Fibroblast of mammary gland (primary cell): ENCODE data around the gene OCSTAMP.

Experiments
- DNase-seq: peaks from one replicate; pipeline ENCODE4 v3.0.0-alpha.2; 2010; ENCODE audit warnings: low read depth
- H3K4me3 ChIP-seq: 2 replicates; pipeline ENCODE4 v1.5.1; 2011; ENCODE audit warnings: low read depth, mild to moderate bottlenecking, low read length, moderate library complexity; ENCODE audit not compliant: control insufficient read depth
- TF ChIP-seq, protein P1 (sequence below): conservative IDR thresholded peaks from 2 replicates; pipeline ENCODE4 v1.5.1; 2011; ENCODE audit warnings: low read depth, low read length, inconsistent platforms; ENCODE audit not compliant: control insufficient read depth, insufficient read depth

OCSTAMP gene

DNA sequence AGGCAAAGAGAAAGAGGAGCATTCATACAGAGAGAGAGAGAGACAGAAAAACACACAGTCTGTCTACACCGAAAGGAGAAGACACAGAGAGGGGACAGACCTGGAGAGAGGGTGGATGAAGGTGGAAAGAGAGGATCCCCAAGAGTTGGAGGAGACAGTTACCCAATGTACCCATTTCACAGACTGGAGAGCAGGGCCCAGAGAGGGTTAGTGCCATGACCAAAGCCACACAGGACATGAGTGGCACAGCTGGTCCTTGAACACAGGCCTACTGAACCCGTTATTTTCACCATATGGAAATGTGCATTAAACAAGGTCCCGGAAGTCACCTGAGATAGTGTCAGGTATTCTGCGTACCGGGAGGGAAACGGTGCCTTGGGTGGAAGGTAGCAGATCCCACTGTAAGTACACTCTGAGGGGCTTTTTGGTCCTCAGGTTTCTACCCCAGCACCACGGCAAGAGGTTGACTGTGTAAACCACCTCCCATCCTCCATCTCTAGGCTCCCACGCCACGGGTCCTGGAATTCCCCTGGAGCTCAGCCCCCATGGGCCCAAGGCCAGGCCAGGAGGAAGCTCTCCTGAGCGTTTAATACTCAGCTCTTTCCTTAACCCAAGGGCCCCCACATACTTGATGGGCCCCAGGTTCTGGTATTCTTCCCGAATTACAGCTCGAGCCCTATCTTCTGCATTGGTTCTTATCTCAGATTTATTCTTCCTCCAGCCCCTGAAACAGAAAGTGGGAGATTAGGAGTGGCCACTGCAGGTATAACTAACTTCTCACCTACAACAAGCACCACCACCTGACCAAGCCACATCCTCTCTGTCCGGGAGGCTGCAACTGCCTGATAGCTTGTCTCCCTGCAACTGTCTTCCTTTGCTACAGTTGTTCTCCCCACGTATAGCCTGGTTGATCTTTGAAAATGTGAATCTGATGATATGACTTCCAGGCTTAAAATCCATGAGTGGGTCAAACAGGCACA is 38.4 kb upstream of the OCSTAMP start:
- no peak for DNase-seq
- H3K4me3 ChIP-seq, result no peak overlapping the region
- TF ChIP-seq, protein P1, sequence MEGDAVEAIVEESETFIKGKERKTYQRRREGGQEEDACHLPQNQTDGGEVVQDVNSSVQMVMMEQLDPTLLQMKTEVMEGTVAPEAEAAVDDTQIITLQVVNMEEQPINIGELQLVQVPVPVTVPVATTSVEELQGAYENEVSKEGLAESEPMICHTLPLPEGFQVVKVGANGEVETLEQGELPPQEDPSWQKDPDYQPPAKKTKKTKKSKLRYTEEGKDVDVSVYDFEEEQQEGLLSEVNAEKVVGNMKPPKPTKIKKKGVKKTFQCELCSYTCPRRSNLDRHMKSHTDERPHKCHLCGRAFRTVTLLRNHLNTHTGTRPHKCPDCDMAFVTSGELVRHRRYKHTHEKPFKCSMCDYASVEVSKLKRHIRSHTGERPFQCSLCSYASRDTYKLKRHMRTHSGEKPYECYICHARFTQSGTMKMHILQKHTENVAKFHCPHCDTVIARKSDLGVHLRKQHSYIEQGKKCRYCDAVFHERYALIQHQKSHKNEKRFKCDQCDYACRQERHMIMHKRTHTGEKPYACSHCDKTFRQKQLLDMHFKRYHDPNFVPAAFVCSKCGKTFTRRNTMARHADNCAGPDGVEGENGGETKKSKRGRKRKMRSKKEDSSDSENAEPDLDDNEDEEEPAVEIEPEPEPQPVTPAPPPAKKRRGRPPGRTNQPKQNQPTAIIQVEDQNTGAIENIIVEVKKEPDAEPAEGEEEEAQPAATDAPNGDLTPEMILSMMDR, result no peak

DNA sequence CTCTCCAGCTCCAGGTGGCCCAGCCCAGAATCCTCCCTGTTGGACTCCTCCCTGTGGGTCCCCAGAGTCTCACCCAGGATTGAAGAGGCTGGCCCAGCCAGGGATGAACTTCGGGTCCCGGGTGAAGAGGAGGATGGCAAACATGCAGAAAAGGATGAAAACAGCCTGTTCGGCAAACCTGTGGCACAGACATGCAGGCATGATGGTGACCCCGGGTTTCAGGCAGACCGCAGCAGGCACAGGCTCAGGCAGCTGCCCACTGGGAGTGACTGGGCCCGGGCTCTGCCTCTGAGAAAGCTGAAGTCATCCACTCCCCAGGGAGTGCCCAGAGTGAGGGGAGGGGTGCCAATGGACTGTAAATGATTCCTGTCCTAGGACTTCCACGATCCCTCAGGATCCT is 37.5 kb upstream of the OCSTAMP start:
- no peak overlapping the region for H3K4me3 ChIP-seq
- TF ChIP-seq, protein P1, result no peak
- no peak for DNase-seq

DNA sequence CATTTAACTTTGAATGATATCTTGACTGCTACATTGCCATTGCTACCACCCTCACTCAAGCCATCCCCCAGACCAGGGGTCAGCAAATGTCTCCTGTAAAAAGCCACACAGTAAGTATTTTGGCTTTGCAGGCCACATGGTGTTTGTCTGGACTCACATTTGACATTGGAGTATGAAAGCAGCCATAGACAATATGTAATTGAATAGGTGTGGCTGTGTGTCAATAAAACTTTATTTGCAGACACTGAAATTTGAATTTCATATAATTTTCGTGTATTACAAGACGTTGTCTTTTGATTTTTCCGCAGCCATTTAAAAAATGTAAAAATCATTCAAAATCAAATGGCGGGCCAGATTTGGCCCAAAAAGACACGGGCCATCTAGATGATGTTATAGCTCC is 36.3 kb upstream of the OCSTAMP start:
- no peak overlapping the region for H3K4me3 ChIP-seq
- TF ChIP-seq, protein P1, result no peak
- no peak for DNase-seq

DNA sequence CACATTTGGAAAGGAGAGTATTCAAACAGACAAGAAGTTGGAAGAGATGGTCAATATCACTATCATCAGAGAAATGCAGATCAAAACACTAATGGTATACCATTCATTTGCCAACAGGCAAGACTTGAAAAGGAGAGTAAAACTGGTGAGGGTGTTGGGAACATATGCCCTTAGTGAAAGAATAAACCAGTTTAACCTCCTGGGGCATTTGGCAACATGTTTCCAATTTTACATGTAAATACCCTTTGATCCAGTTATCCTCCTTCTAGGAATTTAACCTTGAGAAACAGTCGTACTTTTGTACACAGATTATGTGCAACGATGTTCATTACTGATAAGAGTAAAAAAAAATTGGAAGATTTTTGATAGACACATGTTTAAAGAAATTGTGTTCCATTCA is 34.1 kb upstream of the OCSTAMP start:
- DNase-seq, result no peak
- H3K4me3 ChIP-seq, result no peak overlapping the region
- TF ChIP-seq, protein P1, result no peak

DNA sequence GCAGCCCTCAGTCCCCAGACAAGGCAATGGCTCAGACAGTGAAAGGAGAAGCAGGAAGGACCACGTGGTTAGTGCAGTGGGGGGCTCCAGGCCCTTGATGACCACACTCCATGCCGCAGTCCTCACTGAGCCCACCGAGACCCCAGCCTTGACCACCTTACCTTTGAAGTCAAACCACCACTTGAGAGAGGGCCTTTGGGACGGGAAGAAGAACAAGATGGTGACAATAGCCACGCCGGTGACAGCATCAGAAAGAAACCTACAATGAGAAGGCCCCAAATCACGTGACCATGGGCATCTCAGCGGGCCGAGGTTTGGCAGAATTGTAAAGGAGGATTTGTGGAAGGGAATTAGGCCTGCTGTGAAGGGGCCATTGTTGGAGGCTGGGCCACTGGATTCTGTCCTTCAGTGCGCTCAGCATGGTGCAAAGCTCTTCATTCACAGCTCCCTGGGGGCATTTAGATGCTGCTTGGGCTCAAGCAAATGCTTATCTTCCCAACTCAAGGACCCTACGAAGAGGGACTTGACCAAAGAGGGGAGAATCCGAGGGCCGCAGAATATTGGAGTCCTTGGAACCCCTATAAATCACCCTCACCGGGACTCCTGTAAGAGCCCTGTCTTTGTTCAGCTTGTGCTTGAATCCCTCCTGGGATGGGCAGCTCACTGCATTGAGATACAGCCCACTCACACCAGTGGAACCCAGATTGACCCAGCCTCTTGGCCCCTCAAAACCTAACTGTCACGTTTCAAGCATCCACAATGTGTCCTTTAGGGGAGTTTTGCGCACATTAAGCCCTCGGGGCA is 33.2 kb upstream of the OCSTAMP start:
- H3K4me3 ChIP-seq, result no peak overlapping the region
- TF ChIP-seq, protein P1, result no peak
- DNase-seq, result no peak

DNA sequence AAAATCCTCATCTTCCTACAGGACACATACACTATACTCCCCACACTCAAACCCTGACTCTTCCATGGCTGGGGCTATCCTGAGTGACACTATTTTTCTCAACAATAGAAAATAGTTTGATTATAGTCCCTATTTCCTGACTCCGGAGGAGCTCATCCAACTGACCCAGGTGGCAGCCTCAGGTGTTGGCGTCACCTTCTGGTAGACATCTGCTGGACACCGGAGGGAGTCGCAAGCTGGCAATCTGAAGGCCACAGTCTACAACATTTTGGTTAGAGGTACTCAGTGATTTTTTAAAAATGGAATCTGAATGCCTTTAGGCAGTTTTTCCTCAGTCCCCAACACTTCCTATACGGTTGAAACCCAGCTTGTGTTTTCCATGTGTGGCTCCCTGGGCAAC is 32.2 kb upstream of the OCSTAMP start:
- no peak for DNase-seq
- no peak overlapping the region for H3K4me3 ChIP-seq
- TF ChIP-seq, protein P1, result no peak
